Panc1 (cell line): ENCODE data around the gene ACAD8.
A peak's percentile ranks its signal among the peaks of the same experiment; 100 is the strongest.

Experiments
- CTCF ChIP-seq: fragments of 450-650 bp; IDR thresholded peaks from 2 replicates; pipeline ENCODE4 v1.5.1; 2017; ENCODE audit warnings: mild to moderate bottlenecking
- POLR2AphosphoS5 ChIP-seq: IDR thresholded peaks from 2 replicates; pipeline ENCODE4 v1.6.1; 2012; ENCODE audit warnings: mild to moderate bottlenecking, low read depth, low read length, moderate library complexity
- REST ChIP-seq, 2 experiments: IDR thresholded peaks; 2 replicates each; pipeline ENCODE4 v1.6.1; 2011 to 2012; ENCODE audit warnings: low read depth in 2 of 2, control low read depth in 1 of 2, low read length in 1 of 2, mild to moderate bottlenecking in 1 of 2, moderate library complexity in 1 of 2; ENCODE audit not compliant: insufficient read depth in 1 of 2
- SIN3A ChIP-seq: IDR thresholded peaks from 2 replicates; pipeline ENCODE4 v1.6.1; 2012; ENCODE audit warnings: low read depth, mild to moderate bottlenecking, low read length, moderate library complexity, borderline replicate concordance; ENCODE audit not compliant: insufficient read depth
- TCF7L2 ChIP-seq: IDR thresholded peaks from 2 replicates; pipeline ENCODE4 v1.6.1; 2011; ENCODE audit warnings: mild to moderate bottlenecking, low read depth, low read length, inconsistent platforms

GRCh38 chr11:134224710-134225664 lies 28.4 kb upstream of the ACAD8 start:
- TF ChIP-seq SIN3A = peak; percentile 40; the same call in 1 of the 2 replicates
- TF ChIP-seq TCF7L2 = no peak
- TF ChIP-seq CTCF = no peak
- no peak for TF ChIP-seq REST (IDR thresholded peaks at IDR 0.05; ENCODE audit: insufficient read depth in 1 of 2, low read depth in 2 of 2, low read length in 1 of 2)
- TF ChIP-seq POLR2AphosphoS5 = no peak
